Stimulated activated naive CD4-positive, alpha-beta T cell treated with Interleukin-2 at 50 U/mL for 16 hours (primary cell): ENCODE results near the gene PDLIM1.
"Not testable (repeated sequence)": the region's sequence is repeated elsewhere in the genome, so short reads cannot be mapped to it uniquely, and the experiment has no call there.

Experiments
- DNase-seq: peaks from one replicate; lab custom pipeline; 2025; lab: John Stamatoyannopoulos, UW

Gene PDLIM1

DNA sequence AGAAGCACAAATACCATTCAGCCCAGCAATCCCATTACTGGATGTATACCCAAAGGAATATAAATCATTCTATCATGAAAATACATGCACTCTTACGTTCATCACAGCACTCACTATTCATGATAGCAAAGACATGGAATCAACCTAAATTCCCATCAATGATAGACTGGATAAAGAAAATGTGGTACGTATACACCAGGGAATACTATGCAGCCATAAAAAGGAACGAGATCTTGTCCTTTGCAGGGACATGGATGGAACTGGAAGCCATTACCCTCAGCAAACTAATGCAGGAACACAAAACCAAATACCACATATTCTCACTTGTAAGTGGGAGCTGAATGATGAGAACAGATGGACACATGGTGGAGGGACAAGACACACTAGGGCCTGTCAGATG lies 50.7 kb downstream of the PDLIM1 start:
- DNase-seq: not testable (repeated sequence)

DNA sequence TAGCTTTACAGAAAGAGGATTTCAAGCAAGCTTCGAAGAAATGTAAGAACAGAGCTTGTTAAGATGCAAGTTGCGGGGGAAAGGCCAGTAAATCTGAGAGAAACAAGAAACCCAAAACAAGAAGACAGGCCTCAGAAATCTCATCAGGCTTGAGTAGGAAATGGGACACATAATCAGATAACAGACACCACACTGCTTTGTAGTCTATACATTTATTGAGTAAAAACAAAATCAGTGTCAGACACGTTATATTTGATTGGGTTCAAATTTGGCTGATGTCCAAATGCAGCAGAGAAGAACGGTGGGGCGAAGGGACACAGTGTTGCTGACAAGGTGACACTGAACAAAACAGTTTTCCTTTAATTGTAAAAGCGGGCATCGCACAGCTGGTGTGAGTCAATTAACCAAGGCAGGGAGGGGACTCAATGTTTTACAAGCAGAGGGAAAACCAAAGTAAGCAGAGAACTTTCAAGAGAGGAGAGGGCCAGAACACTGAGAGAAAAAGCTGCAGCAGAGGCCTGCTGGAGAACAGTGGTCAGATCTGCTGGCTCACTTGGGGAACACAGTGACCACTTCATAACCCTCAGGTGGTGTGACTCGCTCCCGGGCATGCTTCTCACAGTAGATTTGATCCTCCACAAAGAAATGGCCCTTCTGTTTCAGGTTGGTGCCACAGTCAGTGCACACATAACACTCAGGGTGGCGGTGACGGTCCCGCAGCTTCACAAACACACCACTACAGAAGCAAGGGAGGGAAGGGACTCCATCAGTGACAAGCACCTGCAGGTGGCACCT lies 53.2 kb downstream of the PDLIM1 start:
- no peak for DNase-seq

DNA sequence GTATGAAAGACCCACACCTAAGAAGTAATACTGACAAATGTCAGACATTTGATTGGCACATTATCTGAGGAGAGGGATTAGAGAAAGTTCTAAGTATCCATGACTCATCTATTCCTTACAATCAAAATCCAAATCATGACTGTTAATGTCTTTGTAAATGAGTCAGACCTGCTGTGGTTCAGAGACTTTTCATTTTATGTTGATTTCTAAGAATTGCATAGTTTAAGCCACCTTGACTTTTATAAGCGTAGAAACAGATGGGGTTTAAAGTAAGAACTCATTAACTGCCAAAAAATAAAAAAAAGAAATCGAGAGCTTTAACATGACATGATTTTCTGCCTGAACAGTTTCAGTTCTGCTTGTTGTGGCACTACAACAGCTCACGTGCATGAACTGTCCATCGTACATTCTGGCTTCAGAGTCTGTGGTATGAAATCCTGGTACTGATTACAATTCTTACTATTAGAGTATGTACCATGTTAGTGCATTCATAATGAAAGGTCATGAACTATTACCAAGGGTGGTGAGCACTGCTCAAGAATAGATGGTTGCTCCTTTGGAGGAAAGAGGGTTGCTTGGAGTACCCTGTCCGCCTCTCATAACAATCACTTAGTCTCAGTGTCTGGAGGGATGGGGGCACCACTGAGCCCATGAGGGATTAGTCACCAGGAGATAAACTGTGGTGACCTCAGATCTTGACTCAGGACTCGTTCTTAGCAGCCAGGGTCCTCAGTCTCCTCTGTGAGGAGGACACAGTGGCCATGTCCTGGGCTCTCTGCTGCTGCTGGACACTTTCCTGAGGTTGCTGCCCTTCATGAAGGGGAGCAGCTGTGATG lies 54.5 kb downstream of the PDLIM1 start:
- DNase-seq: no peak

DNA sequence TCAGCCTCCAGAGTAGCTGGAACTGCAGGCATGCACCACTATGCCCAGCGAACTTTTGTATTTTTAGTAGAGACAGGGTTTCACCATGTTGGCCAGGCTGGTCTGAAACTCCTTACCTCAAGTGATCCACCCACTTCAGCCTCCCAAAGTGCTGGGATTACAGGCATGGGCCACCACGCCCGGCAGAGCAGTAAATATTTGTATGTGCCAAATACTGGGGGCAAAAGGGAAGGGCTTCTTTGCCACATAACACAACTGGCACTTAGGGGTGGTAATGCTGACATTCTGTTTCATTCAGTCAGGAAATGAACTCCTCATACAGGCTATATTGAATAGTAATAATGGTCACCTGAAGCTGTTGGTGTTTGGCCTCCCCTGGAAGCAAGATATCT lies 55.1 kb downstream of the PDLIM1 start:
- no peak for DNase-seq

DNA sequence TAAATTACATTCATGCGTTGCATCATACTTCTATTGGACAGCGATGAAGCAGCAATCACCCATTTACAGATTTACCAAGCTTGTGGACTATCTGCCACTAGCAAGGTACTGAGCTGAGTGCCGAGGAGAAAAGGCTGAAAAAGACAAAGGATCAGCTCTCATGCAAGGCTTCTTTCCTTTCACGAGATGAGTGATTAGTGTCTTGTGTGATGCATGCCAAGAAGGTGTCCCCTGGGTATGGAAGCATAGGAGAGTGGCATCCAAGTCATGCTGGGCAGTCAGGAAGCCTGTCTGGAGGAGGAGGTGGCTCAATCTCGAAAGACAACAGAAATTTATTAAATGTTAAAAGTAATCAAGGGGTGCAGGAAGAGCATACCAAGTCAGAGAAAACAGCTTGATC lies 55.9 kb downstream of the PDLIM1 start:
- no peak for DNase-seq

DNA sequence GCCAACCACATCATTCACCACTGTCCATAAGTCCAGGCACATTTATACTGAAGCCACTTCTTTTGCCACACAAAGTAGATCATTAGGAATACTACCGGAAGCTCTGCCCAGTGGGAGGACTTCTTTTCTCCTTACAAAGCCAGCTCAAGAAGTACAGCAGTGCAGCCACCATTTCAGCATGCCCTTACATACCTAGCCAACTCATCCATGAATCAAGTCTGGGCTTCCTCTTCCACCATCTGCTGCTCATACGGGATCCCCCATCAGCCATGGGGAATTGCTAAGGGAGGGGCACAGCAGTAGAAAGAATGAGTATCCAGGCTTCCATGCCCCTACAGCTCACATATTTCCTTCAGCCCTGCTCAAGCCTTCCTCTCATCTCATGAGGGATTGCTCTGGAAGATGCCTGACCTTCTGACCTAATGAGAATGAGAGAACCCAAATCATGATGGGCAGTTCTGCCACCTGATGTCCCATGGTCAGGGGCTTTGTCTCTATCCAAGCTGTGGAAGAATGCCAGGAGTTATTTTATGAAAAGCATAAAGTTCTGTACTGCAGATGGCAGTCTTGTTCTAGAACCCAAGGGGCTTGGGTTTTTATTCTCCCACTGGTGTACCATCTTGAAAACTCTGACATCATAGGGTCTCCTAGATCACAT lies 57.3 kb downstream of the PDLIM1 start:
- DNase-seq: no peak

DNA sequence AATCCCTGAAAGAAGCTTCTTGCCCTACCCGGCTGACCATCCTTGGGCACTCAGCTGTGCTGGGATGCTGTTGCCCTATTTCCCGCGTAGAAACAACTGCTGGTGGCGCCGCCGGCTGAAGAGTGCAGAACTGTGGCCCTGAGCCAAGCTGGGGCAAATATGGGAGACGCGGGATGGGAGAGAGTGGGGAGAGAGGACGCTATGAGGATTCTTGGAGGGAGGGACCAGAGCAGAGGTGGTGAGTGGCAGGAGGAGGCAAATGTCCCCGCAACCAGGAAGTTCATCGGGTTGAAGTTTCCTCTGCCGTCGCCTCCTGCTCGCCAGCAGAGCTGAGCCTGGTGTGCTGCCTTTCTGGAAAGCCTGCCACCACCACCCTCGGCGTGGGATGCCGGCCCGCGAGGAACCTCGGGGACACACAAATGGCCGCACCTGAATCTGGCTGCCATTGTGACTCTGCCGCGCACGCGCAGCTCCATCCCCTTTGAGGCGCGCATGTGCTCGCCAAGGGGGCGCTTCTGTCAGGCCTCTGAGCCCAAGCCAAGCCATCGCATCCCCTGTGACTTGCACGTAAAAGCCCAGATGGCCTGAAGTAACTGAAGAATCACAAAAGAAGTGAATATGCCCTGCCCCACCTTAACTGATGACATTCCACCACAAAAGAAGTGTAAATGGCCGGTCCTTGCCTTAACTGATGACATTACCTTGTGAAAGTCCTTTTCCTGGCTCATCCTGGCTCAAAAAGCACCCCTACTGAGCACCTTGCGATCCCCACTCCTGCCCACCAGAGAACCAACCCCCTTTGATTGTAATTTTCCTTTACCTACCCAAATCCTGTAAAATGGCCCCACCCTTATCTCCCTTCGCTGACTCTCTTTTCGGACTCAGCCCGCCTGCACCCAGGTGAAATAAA lies 59.9 kb downstream of the PDLIM1 start:
- peak; percentile 18 for DNase-seq

DNA sequence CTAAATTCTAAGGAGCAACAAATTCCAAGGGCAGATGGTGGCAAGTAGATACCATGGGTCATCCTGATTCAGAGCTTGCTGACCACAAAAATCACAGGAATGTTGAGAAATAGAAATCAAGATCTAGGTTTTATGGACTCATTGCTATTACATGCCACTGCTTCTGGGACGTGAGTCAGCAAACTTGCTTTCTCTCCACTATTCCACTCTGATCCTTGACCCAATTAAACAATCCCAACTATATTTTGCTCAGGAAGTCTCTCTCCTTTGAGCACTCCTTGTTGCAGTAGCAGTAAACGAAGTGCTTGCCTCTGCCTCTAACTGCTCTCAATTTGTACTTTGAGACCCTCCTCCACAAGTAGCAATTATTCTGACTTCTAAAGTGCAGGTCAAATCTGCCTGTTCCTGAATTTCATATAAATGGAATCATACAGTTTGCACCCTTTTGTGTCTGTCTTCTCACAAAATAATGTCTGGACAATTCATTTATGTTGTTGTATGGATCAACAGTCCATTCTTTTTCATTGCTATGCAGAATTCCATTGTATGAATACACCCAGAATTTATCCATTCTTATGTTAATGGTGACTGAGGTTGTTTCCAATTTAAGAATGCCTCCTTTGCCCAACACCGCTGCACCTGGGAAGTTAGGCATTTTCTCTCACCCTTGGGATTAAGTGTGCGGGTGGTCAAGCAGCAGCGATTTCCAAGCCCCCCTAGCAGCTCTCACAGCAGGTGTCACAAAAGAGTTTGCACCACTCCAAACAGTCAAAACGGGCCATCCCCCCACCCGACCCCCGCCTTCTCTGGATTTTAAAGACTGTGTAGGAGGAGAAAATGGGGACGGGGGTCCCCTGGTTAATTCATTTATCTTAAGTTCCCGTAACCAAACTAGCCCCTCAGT lies 60.8 kb downstream of the PDLIM1 start:
- DNase-seq: no peak

DNA sequence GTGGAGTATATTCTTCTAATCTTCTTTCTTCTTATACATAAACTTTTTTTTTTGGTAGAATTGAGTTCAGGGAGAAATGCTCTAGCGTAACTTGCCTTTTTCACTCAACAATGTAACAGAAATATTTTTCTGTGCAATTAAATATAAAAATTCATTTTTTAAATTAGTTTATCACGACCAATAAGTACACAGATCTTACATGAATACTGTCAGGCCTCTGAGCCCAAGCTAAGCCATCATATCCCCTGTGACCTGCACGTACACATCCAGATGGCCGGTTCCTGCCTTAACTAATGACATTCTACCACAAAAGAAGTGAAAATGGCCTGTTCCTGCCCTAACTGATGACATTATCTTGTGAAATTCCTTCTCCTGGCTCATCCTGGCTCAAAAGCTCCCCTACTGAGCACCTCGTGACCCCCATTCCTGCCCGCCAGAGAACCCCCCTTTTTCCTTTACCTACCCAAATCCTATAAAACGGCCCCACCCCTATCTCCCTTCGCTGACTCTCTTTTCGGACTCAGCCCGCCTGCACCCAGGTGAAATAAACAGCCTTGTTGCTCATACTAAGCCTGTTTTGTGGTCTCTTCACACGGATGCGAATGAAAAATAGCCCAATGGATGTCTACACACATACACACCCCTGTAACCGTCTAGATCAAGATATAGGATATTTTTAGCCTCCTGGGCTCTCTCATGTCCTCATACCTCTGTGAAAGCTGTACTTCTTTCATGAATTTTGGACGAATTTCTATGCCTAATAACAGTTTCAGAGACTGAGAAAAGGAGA lies 61.7 kb downstream of the PDLIM1 start:
- DNase-seq: not testable (repeated sequence)

DNA sequence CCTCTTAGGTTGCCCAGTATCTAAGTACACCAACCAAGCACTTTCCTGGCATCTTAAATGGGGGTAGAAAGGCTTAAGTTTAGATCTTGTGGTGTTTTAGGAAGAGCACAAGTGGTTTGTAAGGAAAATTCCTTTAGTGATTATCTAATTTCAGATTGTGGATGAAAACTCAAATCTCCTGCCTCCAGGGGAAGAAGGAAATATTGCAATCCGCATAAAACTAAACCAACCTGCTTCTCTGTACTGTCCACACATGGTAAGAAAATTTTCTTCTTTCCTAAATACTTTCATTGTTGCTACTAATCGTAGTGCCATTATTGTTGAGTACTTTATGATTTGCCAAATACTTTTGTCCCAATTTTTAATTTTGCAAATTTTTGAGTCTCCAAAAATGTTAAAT lies 65.7 kb downstream of the PDLIM1 start:
- no peak for DNase-seq

DNA sequence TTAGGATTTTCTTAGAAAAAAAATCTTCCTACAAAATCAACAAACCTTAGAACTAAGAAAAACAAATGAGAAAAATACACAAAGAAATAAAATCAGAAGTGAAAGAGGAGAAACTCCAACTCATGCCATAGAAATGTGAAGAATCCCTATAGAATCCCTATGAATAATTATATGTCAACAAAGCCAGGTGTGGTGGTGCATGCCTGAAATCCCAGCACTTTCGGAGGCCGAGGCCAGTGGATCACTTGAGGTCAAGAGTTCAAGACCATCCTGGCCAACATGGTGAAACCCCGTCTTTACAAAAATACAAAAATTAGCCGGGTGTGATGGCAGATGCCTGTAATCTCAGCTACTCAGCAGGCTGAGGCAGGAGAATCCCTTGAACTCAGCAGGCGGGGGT lies 69.7 kb downstream of the PDLIM1 start:
- DNase-seq: no peak

DNA sequence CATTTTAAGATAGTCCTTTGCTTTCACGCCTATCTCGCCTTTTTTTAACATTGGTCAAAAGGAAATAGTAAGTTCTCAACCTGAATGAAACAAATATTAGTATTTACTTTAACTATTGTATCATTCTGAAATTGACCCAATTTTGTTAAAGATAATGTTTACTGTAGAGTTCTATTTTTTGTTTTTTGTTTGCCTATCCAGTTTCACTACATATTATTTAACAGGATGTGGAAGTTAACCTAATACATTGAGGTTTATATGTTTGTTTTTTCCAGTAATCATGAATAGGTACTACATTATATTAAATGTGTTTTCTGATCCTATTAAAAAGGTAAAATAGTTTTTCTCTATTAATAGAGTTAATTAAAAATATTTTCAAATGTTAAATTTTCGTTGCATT lies 70.3 kb downstream of the PDLIM1 start:
- DNase-seq: no peak

DNA sequence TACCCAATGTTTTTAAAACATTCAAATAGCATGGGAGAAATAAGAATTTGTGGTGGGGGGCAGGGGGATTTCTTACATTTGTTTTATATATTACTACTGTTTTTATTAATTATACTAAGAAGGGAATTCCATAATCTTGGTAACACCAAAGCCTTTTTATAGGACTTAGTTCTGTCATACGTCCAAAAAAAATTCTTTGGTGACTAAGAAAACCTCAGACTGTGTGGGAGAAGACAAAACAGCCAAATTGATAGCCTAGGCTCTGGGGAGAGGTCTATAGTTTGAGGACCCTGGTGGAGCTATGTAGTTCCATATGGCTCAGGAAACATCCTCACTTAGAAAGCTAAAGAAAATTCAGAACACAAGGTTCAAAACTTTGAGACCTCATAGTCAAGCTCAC lies 73.3 kb downstream of the PDLIM1 start:
- DNase-seq: no peak

DNA sequence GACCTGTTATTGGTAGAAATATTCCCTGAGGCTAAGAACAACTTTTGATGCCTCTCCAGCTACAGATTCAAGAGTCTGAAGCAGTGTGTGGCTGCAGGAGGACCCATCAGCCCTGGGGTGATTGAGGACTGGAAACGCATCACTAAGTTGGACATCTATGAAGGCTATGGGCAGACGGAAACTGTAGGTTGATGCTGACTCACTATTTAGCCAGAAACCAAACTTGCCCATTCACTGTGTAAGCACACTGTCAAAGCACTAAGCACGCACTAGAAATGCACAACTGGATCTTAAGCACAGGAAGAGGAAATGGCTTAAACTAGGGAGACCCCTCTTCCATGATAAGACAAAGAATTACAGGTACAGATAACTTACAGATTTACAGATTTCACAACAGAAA lies 76.0 kb downstream of the PDLIM1 start:
- no peak for DNase-seq

DNA sequence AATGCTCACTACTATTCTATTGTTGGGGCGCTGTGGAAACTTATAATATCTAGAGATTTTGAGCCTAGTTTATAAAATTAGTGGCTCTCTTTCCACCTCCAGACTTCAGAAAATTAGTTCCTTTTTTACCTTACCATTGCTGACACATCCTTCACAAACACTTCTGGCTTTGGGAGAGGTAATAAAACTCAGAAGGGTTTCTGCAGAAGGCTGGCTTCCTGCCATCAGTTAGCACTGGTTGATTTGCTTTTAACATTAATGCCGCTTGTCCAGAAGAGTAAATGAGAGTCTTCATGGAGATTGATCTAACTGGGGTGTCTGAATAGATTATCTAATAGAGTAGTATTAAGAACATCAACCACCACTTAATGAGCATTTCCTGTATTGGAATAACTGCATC lies 76.4 kb downstream of the PDLIM1 start:
- DNase-seq: no peak

DNA sequence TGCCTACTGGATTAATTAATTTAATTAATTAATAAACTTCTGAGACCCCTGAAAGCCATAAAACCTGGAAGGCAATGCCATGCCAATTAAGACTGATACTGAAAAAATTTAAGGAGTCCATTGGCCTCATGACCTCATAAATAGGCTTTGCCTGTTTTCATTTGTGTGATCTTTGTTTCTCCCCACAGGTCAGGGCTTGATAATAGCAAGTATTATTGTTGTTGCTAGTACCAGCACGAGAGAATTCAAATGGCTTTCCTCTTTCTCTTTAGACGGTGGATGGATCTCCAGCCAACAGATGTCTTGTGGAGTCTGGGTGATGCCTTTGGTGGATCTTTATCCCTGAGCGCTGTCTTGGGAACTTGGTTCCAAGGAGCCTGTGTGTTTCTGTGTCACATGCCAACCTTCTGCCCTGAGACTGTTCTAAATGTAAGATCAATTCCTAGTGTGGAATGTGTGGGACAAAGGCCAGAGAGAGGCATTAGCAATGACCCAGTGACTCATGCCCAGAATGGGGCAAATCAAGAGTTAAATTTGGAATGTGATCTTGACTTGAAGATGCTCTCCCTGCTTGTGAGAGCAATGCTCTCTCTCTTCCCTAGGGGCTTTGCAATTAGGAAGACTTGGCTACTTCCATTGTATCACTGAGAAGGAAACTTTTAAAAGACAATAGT lies 79.1 kb downstream of the PDLIM1 start:
- no peak for DNase-seq

DNA sequence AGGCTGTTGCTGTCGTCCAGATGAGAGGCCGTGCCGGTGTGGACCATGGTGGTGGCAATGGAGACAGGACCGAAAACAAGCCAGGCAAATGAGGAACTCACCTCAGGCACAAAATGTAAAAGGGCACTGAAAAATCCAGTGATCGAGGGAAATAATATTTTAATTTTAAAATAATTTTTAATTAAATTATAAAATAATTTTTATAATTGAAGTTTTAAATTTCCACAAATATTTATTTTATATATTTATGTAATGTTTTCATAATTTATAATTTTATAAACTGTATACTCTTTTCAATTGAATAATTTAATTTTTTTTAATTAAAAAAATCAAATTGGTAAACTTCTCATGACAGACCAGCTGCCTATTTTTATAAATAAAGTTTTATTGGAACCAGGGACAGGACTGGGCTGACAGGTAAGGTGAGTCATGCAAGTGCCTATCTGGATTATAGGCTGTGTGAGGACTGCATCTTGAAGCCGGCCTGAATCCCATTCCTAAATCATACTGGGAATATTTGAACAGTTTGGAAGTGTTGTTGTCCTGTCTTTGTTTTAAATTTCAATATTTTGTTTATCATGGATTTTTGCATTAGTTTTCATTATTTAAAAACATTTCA lies 81.2 kb downstream of the PDLIM1 start:
- DNase-seq: no peak

DNA sequence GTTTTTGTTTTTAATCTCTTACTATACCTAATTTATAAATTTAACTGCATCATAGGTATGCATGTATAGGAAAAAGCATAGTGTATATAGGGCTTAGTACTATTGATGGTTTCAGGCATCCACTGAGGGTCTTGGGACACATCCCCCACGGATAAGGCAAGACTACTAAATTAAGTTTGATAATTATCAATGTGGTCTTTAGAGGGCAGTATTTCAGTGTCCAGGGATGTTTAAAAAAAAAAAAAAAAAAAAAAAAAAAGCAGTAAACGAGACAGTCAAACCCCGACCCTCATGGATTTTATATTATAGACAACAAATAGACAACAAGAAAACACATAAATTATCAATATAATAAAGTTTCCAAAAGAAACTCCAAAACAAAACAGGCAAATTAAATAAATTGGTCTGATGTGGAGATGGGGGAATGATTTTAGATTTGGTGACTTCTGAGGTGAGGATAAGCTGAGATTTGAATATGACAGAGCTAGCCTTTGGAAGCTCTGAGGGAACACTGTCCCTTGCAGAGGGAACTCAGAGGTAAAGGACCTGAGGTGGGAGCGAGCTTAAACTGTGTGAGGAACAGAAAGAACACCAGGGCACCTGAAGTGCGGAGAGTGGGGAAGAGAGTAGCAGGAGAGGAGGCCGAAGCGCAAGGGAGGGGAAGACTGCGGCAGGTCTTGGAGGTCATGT lies 82.0 kb downstream of the PDLIM1 start:
- DNase-seq: no peak
